Astrocyte of the spinal cord (primary cell): ENCODE measurements around the gene C4orf54.

ENCODE experiments used
- DNase-seq: peaks from one replicate; pipeline ENCODE4 v3.0.0; 2011; ENCODE audit warnings: low read depth, low spot score
- H3K4me3 ChIP-seq: 2 replicates; pipeline ENCODE4 v1.5.1; 2011; ENCODE audit warnings: low read depth, mild to moderate bottlenecking, low read length, moderate library complexity
- in situ Hi-C: cut with HindIII; loops from 2 replicates; pipeline ENCODE4 v1.10.0; 2017; ENCODE audit warnings: low sequenced_read_pairs
- TF ChIP-seq, protein P1 (sequence below): IDR thresholded peaks from 2 replicates; pipeline ENCODE4 v1.5.1; 2012; ENCODE audit warnings: low read depth, mild to moderate bottlenecking, low read length, inconsistent platforms

C4orf54 gene

GRCh38 chr4:99649778-99650177, 7.8 kb downstream of the C4orf54 start:
- H3K4me3 ChIP-seq, result no peak overlapping the region
- in situ Hi-C loops, result no loop called here
- TF ChIP-seq, protein P1, sequence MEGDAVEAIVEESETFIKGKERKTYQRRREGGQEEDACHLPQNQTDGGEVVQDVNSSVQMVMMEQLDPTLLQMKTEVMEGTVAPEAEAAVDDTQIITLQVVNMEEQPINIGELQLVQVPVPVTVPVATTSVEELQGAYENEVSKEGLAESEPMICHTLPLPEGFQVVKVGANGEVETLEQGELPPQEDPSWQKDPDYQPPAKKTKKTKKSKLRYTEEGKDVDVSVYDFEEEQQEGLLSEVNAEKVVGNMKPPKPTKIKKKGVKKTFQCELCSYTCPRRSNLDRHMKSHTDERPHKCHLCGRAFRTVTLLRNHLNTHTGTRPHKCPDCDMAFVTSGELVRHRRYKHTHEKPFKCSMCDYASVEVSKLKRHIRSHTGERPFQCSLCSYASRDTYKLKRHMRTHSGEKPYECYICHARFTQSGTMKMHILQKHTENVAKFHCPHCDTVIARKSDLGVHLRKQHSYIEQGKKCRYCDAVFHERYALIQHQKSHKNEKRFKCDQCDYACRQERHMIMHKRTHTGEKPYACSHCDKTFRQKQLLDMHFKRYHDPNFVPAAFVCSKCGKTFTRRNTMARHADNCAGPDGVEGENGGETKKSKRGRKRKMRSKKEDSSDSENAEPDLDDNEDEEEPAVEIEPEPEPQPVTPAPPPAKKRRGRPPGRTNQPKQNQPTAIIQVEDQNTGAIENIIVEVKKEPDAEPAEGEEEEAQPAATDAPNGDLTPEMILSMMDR, result no peak
- no peak for DNase-seq

DNA sequence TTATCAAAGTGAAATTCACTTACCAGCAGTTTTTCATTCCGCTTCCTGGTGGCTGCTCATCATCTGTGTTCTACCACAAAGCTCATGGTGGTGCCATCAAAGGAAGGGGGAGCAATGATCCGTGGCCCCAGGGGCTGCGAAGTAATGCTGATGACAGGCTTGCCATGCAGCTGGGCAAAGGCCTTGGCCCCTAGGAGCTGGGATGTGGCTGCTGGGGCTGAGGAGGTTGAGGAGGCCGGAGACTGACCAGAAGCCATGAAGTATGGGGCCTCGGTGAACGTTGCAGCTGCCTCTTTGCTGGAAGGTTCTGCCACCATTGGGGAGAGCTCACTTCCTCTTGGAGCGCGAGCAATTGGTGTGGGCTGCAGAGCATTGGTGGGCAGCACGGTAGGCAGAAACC, 8.4 kb downstream of the C4orf54 start:
- TF ChIP-seq, protein P1, result no peak

GRCh38 chr4:99648321-99648720, 9.3 kb downstream of the C4orf54 start:
- DNase-seq, result no peak
- H3K4me3 ChIP-seq, result no peak overlapping the region
- in situ Hi-C loops, result no loop called here
- TF ChIP-seq, protein P1, result no peak

More for the DNA sequence above, 8.4 kb downstream of the C4orf54 start:
- H3K4me3 ChIP-seq, result no peak overlapping the region
- DNase-seq, result no peak
- in situ Hi-C loops, result no loop called here

DNA sequence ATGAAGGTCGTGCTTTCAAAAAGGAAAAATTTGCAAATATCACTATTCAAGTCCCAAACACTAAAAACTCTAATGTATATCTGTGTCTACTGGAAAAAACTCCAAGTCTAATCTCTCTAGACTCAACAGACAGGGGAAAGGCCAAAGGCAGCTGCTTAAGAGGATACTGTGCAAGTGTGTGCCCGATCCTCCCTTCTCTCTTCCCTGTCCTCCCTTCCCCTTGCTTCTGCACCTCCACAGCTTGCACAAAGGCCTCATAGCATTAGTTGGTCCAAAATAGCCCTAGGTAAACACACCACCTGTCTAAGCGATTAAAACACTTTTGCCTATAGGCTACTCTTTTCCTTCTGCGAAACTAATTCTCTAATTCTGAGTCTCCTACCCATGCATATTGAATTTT, 10.6 kb downstream of the C4orf54 start:
- TF ChIP-seq, protein P1, result no peak
- no peak overlapping the region for H3K4me3 ChIP-seq
- no peak for DNase-seq
- in situ Hi-C loops, result no loop called here

- no peak for DNase-seq
- H3K4me3 ChIP-seq, result no peak overlapping the region
- TF ChIP-seq, protein P1, result no peak
- in situ Hi-C loops, result no loop called here
Measured at GRCh38 chr4:99645638-99646037, 12.0 kb downstream of the C4orf54 start.

GRCh38 chr4:99645036-99645435, 12.6 kb downstream of the C4orf54 start:
- in situ Hi-C loops, result no loop called here
- TF ChIP-seq, protein P1, result no peak
- DNase-seq, result no peak
- H3K4me3 ChIP-seq, result no peak overlapping the region

- TF ChIP-seq, protein P1, result no peak
- DNase-seq, result no peak
- H3K4me3 ChIP-seq, result no peak overlapping the region
- in situ Hi-C loops, result no loop called here
Measured at GRCh38 chr4:99644453-99644852, 13.2 kb downstream of the C4orf54 start.
